A549 treated with ZK216348 at 1 μM for 4 hours (cell line): ENCODE results near the gene CARD14. TPM values are rescaled to one million over a fixed set of nuclear protein-coding genes. Genes with fewer than 3 reads are reported as not detected.

Experiments
- total RNA-seq: library from RNA; stranded (reverse); fragments of 200-300 nt; extraction: Qiagen RNA extraction; gene quantifications from 5 replicates; pipeline ENCODE4 v1.2.3, GENCODE V29; 2022; ENCODE audit warnings: low read depth

The CARD14 gene
- 0.17 to 0.78 TPM (median 0.25 TPM) in 5 replicates for total RNA-seq

GRCh38 chr17:80169784-80170500, at the start of gene CARD14:
TSS of gene CARD14 (plus strand) at chr17:80170030. CDS start at chr17:80181439, 11,409 bp downstream.

GRCh38 chr17:80147035-80147822, 22.6 kb upstream of the CARD14 start, which contains the start of gene EIF4A3:
TSS of gene EIF4A3 (minus strand) at chr17:80147128. CDS start at chr17:80146961, 167 bp downstream.

GRCh38 chr17:80220054-80220735, 50.4 kb downstream of the CARD14 start, which contains the start of the genes SGSH and SLC26A11:
TSS of gene SGSH (minus strand) at chr17:80220333. CDS start at chr17:80220313, 20 bp downstream.
TSS of gene SLC26A11 (plus strand) at chr17:80220427. CDS start at chr17:80221561, 1,134 bp downstream.

Other genes starting within 250 kb of the CARD14 start
- 7.1 to 11.9 TPM (median 9.9 TPM) in 5 replicates for gene TBC1D16, start 134.2 kb upstream of the CARD14 start, total RNA-seq
- gene CCDC40, start 133.4 kb upstream of the CARD14 start, total RNA-seq, result 4.5 to 8.1 TPM (median 7.3 TPM) in 5 replicates
- 32.2 to 65.5 TPM (median 58.2 TPM) in 5 replicates for gene GAA, start 68.4 kb upstream of the CARD14 start, total RNA-seq
- 200 to 232 TPM (median 212 TPM) in 5 replicates for gene EIF4A3, start 22.9 kb upstream of the CARD14 start, total RNA-seq
- gene SGSH, start 50.3 kb downstream of the CARD14 start, total RNA-seq, result 13.3 to 38.1 TPM (median 25.0 TPM) in 5 replicates
- gene SLC26A11, start 50.4 kb downstream of the CARD14 start, total RNA-seq, result 11.0 to 17.8 TPM (median 13.6 TPM) in 5 replicates
- 51.9 to 69.9 TPM (median 67.4 TPM) in 5 replicates for gene RNF213, start 90.8 kb downstream of the CARD14 start, total RNA-seq
- 34.4 to 52.9 TPM (median 49.5 TPM) in 5 replicates for gene ENDOV, start 245.1 kb downstream of the CARD14 start, total RNA-seq